8988T (cell line): ENCODE results near the gene CFAP251.
"Not testable (repeated sequence)": the region's sequence is repeated elsewhere in the genome, so short reads cannot be mapped to it uniquely, and the experiment has no call there.

Experiments used
- DNase-seq: peaks from one replicate; pipeline ENCODE4 v3.0.0; 2011

The CFAP251 gene

GRCh38 chr12:121911824-121912585 lies 6.4 kb upstream of the CFAP251 start:
- no peak for DNase-seq

- DNase-seq: no peak
Observed at GRCh38 chr12:121915841-121916321, 2.5 kb upstream of the CFAP251 start.

GRCh38 chr12:121916719-121917118 lies 1.7 kb upstream of the CFAP251 start:
- DNase-seq: no peak

- peak; percentile 27 for DNase-seq
Observed at GRCh38 chr12:121918679-121919038, 267 bp downstream of the CFAP251 start.

GRCh38 chr12:121921066-121921465 lies 2.7 kb downstream of the CFAP251 start:
- DNase-seq: no peak

GRCh38 chr12:121925358-121925695 lies 6.9 kb downstream of the CFAP251 start:
- no peak for DNase-seq

- DNase-seq: no peak
Observed at GRCh38 chr12:121926874-121927706, 8.7 kb downstream of the CFAP251 start.

GRCh38 chr12:121927813-121928212 lies 9.4 kb downstream of the CFAP251 start:
- no peak for DNase-seq

- not testable (repeated sequence) for DNase-seq
Observed at GRCh38 chr12:121929545-121929944, 11.2 kb downstream of the CFAP251 start.

- no peak for DNase-seq
Observed at GRCh38 chr12:121930862-121931261, 12.5 kb downstream of the CFAP251 start.

- no peak for DNase-seq
Observed at GRCh38 chr12:121932176-121932536, 13.8 kb downstream of the CFAP251 start.

GRCh38 chr12:121932914-121933521 lies 14.6 kb downstream of the CFAP251 start:
- no peak for DNase-seq

- DNase-seq: no peak
Observed at GRCh38 chr12:121933522-121934308, 15.3 kb downstream of the CFAP251 start.

GRCh38 chr12:121934309-121934664 lies 15.9 kb downstream of the CFAP251 start:
- DNase-seq: no peak

GRCh38 chr12:121937654-121938053 lies 19.3 kb downstream of the CFAP251 start:
- no peak for DNase-seq

- no peak for DNase-seq
Observed at GRCh38 chr12:121939186-121939585, 20.8 kb downstream of the CFAP251 start.

GRCh38 chr12:121939992-121940766 lies 21.8 kb downstream of the CFAP251 start:
- no peak for DNase-seq

GRCh38 chr12:121942145-121942718 lies 23.8 kb downstream of the CFAP251 start:
- DNase-seq: no peak

- no peak for DNase-seq
Observed at GRCh38 chr12:121943926-121944325, 25.5 kb downstream of the CFAP251 start.

- no peak for DNase-seq
Observed at GRCh38 chr12:121946313-121947025, 28.1 kb downstream of the CFAP251 start.

GRCh38 chr12:121947981-121948380 lies 29.6 kb downstream of the CFAP251 start:
- DNase-seq: no peak
